ENCODE results near the gene CEND1.
A peak's percentile ranks its signal among the peaks of the same experiment; 100 is the strongest.

Gene CEND1

DNA sequence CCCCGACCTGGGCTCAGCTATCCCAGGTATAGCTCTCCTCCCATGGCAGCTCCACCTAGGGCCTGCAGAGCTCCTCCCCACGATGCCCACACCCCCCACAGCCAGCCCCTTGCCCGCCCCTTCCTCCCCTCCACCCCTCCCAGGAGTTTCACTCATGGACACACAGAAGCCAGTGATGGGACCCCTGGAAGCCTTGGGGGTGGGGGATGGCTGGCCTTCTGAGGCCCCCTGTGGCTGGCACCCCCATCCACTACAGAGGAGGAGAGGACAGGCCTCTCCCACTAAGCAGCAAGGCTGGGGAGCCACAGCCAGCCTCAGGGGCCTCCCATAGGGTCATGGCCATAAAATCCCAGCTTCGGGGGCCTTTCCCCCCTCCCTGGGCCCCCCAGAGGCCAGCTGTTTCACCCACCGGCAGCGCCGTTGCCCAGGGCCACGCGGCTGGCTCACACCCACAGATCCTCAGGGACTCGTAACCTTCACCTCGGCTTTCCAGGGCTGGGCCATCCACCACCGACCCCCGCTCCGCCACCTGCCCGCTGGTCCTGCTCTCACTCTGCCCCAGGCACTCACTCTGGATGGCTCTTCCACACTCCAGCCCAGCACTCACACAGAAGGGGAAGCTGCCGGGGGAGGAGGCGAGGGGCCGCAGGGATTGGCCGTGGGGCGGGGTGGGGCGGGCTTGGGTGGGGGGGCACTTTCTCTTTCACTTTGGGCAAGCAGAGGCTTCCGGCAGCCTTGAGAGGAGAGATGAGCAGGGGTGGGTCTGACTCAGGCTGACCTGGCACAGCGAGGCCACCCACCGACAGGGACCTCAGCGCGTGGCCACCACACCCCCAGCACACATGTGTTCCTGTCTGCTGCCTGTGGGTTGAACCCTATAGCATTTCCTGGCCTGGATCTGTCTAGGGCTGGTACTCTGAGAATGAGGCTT lies 6.0 kb upstream of the CEND1 start:
- peaks cover 18% of the 10 kb centered on the region for H3K4me1 Mint-ChIP-seq
- peak; percentile 83 for ATAC-seq

DNA sequence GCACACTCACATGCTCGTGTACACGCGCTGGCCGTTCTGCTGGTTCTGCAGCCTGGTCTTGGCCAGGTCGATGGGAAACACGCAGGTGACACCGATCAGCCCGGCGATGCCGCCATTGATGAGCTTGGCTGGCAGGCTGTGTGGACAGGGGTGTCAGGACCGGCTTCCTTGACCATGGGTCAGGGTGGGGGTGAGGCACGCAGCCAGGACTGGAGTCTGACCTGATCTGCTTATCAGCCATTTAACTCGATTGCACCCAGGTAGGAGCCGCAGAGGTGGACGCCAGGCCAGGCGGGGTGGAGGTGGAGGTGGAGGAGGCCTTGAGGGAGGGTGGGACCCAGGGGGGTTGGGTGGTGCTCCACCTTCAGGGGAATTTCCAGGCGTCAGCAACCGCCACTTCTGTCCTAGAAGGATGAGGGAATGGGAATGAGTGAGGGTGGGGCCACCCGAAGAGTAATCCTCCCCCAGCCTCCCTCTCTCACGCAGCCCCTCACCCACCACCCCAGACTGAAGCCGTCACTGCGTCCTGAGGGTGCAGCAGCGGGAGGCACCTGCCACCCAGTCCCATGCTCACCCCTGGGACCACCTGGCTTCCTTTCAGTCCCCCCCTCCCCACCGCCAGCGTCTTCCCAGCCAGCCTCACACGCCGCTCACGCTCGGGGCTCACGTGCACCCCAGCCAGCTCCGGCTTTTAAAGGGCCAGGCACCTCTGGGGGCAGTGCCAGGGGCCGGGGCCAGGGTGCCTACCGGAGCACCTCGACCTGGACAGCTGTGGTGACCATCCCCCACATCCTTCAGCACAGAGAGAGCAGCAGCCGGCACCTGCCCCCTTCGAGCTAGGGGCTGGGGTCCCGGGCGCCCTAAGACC lies 5.1 kb upstream of the CEND1 start:
- H3K36me3 Mint-ChIP-seq, result peaks cover 36% of the 10 kb centered on the region
- H3K4me1 Mint-ChIP-seq, result peaks cover 18% of the 10 kb centered on the region
- peak overlapping the region; percentile 86 for H3K27ac Mint-ChIP-seq
- DNase-seq (ENCODE audit: low spot score in 2 of 2) (no peak), ATAC-seq (no peak)
- H3K9me3 Mint-ChIP-seq, result no peaks in the 10 kb centered on the region
- H3K4me3 Mint-ChIP-seq, result peak overlapping the region; percentile 86

More for the DNA sequence above, 6.0 kb upstream of the CEND1 start:
- Mint-ChIP-seq H3K4me3 (peak overlapping the region; percentile 86), H3K27ac (peak overlapping the region; percentile 86), H3K36me3 (peaks cover 30% of the 10 kb centered on the region), H3K9me3 (no peaks in the 10 kb centered on the region)
- peak; percentile 54 to 84 for DNase-seq (ENCODE audit: low spot score in 2 of 2)

DNA sequence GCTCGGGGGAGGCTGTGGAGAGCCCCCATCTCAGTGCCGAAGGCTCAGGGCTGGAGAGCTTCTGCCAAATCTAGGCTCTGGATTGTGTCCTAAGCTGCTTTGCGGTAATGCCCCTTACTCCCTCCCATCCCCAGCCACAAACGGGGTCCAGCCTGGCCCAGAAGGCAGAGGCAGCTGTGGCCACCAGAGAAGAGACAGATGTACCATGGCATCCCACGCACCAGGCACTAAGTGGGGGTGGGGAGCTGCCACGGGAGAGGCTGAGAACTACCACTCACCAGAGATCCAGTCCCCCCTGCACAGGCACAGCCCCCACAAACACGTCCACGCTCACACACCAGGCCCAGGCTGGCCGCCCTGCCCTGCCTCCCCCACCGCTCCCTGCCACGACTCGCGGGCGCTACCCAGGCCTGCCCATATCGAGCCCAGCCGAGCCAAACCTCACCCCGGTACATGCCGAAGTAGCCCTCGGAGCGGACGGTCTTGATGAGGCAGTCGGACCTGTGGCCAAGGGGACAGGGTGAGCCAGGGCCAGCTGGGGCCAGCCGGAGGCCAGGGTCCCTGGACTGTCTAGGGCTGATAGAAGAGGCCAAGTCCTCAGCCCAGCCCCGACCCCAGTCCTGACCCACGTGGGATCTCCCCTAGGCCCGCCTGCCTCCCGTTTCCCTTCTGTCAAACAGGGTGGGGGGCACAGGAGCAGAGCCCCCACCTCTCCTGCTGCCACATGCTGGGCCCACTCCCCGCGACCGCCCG lies 4.3 kb upstream of the CEND1 start:
- H3K36me3 Mint-ChIP-seq, result peaks cover 36% of the 10 kb centered on the region
- no peak for DNase-seq (ENCODE audit: low spot score in 2 of 2)
- no peak overlapping the region for H3K27ac Mint-ChIP-seq
- H3K9me3 Mint-ChIP-seq, result no peaks in the 10 kb centered on the region
- peaks cover 18% of the 10 kb centered on the region for H3K4me1 Mint-ChIP-seq
- no peak for ATAC-seq
- peak overlapping the region; percentile 86 for H3K4me3 Mint-ChIP-seq

DNA sequence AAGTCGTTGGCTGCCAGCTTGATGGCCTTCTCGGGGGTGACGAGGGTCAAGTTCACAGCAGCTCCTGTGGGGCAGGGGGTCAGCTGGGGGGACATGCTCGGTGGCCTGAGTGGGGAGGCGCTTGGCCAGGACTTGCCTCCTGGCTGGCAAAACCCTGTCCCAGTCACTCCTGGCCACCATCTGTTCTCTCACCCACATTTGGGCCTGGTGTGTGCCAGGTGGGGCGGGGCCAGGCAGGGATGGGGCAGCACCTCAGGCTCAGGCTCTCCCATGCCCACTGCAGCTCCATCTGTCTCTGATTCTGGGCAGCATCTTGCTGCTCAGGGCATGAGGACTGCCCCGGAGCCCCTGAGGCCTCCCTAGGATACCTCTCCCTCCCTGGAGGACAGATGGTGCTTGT lies 3.7 kb upstream of the CEND1 start:
- Mint-ChIP-seq H3K9me3 (no peaks in the 10 kb centered on the region), H3K4me1 (peaks cover 18% of the 10 kb centered on the region), H3K4me3 (peak overlapping the region; percentile 86), H3K27ac (no peak overlapping the region), H3K36me3 (peaks cover 36% of the 10 kb centered on the region)
- DNase-seq (ENCODE audit: low spot score in 2 of 2) (no peak), ATAC-seq (no peak)

DNA sequence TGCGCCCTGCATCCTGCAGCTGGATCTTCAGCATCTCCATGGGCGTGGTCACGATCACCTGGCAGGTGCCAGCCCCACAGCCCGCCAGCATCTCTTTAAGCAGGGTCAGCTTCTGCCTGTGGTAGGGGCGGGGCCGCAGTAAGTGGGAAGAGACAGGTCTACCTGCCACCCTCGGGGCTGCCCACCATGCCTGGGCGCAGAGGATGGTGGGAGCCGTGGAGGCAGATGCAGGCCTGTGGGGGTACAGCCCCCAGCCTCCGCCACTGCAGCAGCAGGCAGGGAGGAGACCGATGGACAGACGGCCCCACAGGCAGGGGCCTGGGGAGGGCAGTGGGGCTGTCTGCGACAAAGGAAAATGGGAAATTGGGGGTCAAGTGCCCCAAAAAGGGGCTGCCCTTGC lies 3.0 kb upstream of the CEND1 start:
- Mint-ChIP-seq H3K4me3 (no peak overlapping the region), H3K36me3 (peaks cover 38% of the 10 kb centered on the region), H3K9me3 (no peaks in the 10 kb centered on the region), H3K4me1 (peaks cover 18% of the 10 kb centered on the region), H3K27ac (no peak overlapping the region)
- DNase-seq (ENCODE audit: low spot score in 2 of 2) (no peak), ATAC-seq (no peak)

DNA sequence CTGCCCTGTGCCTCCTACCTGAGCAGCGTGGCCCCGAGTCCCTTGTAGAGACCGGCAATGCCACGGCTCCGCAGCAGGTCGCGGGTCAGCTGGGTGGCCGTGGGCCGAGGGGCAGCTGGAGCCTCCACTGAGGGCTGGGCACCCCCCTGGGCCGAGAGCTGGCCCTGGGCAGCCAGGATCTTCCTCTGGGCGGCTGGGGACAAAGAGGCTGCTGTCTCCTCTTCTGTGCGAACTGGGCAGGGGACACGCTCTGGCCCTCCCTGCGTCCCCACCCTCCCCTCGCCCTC lies 2.6 kb upstream of the CEND1 start:
- Mint-ChIP-seq H3K4me3 (no peak overlapping the region), H3K4me1 (peaks cover 18% of the 10 kb centered on the region), H3K9me3 (no peaks in the 10 kb centered on the region), H3K27ac (no peak overlapping the region), H3K36me3 (peaks cover 42% of the 10 kb centered on the region)
- no peak for DNase-seq (ENCODE audit: low spot score in 2 of 2)
- no peak for ATAC-seq

DNA sequence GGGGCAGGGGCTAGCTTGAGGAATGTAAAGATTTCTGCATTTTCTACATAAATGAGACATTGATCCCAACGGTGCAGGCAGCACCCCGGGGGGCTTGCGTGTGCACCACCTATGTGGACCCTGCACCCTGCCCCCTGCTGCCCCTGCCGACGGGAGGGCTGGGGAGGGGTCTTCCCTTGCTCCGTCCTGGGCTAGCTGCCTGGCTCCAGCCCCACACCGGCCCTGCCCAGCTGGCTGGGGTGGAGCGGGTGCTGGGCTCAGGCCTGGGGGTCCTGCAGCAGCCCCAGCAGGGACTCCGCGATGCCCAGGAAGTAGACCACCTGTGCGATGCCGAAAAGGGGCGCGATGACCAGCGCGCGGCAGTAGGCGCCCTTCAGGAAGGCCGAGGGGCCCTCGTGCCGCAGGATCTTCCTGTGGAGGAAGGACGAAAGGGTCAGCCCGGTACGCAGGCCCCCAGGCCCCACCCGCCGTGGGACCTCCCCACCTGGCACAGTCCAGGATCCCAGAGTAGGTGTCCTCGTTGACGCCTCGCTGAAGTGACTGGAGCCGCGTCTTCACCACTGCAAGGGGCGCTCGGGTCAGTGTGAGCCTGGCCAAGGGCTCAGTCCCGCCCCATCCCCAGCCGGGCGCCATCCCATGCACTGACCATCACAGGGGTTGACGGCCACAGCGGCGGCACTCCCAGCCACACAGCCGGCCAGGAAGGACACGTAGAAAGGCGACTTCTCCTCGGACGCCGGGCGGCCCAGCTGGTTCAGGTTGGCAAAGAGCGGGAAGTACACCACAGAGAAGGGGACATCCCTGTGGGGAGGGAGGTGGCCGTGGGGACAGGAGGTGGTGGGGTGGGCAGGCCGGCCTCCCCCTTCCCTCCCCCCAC lies 2.0 kb upstream of the CEND1 start:
- H3K27ac Mint-ChIP-seq, result no peak overlapping the region
- H3K36me3 Mint-ChIP-seq, result peaks cover 36% of the 10 kb centered on the region
- peaks cover 12% of the 10 kb centered on the region for H3K4me1 Mint-ChIP-seq
- DNase-seq (ENCODE audit: low spot score in 2 of 2) (no peak), ATAC-seq (no peak)
- H3K9me3 Mint-ChIP-seq, result no peaks in the 10 kb centered on the region
- H3K4me3 Mint-ChIP-seq, result no peak overlapping the region

DNA sequence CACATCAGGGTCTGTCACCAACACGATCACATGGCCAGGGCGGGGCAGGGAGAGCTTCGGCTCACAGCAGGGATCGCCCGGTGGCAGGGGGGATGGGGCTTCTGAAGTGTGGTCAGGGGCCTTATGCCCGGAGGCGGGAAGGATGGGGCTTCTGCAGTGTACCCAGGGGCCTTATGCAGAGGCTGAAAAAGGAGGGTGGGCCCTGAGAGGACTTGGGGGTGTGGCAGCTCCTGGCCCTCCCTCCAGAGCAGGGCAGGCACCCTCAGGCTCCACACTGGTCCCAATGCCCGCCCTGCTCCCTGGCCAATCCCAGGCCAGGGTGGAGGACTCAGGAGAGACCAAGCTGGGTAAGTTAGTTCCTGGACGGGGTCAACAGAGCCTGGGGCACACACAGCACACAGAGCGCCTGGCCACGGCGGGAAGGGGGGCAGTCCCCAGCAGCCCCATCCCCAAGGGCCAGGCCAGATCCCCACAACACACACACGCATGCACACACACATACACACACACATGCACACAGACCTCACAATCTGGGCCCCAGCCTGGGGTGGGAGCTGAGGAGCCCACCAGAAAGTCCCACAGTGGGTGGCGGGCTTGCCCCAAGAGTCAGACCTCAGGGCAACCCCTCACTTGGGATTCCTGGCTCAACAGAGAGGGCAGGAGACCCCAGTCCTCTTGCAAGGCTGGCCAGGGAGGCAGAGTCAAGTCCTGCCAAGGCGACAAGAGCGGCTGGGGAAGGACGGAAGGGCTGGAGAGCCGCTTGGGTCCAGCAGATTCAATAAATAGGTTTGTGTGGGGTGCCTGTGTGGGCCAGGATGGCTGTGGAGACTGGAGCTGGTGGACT lies 1.1 kb upstream of the CEND1 start:
- Mint-ChIP-seq H3K36me3 (peaks cover 35% of the 10 kb centered on the region), H3K4me3 (no peak overlapping the region), H3K9me3 (no peaks in the 10 kb centered on the region), H3K4me1 (peaks cover 3% of the 10 kb centered on the region), H3K27ac (no peak overlapping the region)
- ATAC-seq, result peak; percentile 2
- DNase-seq (ENCODE audit: low spot score in 2 of 2), result no peak

DNA sequence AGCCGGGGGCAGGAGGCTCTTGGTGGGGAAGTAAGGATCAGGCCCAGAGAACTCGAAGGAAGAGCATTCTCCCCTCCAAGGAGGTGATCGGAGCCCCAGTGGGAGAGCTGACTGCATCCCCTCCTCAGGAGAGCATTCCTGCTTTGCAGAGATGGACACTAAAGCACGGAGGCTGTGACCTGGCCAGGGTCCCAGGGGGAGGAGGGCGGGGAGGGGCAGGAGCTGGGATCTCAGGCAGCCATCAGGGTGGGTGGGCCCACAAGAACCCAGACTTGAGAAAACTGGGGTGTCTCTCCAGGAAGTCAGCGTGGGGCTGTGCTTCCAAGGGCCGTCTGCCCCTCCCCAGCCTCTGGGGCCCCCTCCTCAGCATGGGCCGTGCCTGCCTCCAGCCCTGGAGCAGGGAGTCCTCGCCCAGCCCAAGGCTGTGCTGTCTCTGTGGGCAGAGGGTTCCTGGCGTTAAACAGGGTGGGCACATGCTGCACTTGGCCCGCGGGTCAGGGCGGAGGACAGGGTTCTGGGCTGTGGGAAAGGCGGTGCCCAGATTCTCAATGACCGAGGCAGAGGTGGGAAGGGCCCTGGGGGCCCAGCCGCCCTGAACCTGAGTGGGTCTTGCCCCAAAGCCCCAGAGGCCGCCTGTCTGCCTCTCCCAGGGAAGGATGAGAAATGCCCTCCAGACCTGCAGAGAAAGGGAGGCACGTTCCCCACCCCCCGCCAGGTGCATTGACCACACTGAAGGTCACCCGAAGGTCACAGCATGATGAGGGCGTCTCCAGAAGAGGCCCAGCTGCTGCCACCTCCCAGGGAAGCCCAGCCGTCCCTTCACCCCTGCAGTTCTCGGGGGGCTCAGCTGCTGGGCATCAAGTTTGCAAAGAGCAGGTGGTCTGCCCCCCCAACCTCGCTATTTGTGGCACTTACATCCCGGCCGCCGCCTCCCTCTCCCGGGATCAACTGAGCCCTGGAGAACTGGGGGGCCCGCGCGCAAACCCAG lies 643 bp downstream of the CEND1 start:
- ATAC-seq (no peak), DNase-seq (ENCODE audit: low spot score in 2 of 2) (no peak)
- Mint-ChIP-seq H3K36me3 (peaks cover 29% of the 10 kb centered on the region), H3K4me1 (no peaks in the 10 kb centered on the region), H3K4me3 (peak overlapping the region; percentile 25), H3K9me3 (no peaks in the 10 kb centered on the region), H3K27ac (no peak overlapping the region)

DNA sequence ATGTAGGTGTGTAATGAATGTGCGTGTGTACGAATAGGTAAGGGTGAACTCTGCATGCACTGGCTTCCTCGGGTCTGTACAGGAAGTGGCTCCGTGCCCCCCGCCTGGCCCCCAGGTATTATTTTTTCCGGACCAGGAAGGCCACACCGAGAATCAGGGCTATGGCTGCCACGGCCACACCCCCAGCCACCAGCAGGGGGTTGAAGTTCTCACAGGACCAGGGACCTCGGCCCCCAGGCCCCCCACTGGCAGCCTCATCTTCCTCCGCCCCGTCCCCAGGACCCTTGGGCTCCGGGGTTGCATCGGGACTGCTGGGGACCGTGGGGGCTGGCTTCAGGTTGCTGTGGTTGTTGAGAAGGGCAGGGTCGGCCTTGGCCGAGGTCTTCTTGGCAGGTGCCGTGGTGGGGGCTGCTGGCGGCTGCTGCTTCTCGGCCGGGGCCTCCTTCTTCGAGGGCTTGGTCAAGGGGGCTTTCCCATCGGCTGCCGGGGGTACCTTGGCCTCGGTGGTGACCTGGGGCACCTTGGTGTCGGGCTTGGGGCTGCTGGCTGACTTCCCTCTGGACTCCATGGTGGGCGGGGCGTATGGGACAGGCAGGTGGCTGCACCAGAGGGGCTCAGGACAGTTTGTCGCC lies 1.8 kb downstream of the CEND1 start:
- no peak overlapping the region for H3K4me3 Mint-ChIP-seq
- H3K27ac Mint-ChIP-seq, result no peak overlapping the region
- H3K36me3 Mint-ChIP-seq, result peaks cover 20% of the 10 kb centered on the region
- no peaks in the 10 kb centered on the region for H3K9me3 Mint-ChIP-seq
- DNase-seq (ENCODE audit: low spot score in 2 of 2) (no peak), ATAC-seq (no peak)
- no peaks in the 10 kb centered on the region for H3K4me1 Mint-ChIP-seq

DNA sequence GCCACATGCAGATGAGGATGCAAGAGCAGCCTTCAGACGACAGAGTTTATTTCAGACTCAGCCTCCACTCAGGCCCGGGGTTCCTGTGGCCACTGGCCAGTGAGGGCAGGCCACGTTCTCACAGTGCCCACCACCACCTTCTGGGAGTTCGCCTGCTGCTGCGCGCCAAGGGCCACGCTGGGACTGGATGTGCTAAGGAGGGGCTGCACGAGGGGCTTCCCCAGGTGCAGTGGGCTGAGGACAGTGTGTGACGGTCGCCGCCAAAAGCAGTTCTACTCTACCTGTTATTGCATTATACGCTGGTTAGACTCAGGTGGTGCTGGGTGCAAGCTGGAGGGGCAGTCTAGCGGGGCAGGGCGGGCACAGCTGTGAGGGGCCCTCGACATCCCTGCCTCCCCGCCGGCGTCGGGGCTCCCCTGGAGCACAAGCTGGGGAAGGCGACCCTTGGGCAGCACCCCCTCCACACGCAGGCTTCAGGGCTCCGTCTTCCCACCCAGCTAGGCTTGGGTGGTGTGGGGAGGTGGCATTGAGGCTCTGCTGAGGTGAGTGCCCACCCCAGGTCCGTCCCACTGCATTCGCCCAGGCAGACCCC lies 2.7 kb downstream of the CEND1 start:
- H3K4me3 Mint-ChIP-seq, result no peak overlapping the region
- H3K4me1 Mint-ChIP-seq, result no peaks in the 10 kb centered on the region
- H3K27ac Mint-ChIP-seq, result no peak overlapping the region
- H3K36me3 Mint-ChIP-seq, result peaks cover 17% of the 10 kb centered on the region
- DNase-seq (ENCODE audit: low spot score in 2 of 2), result no peak
- no peak for ATAC-seq
- H3K9me3 Mint-ChIP-seq, result no peaks in the 10 kb centered on the region

All from stimulated activated effector memory CD8-positive, alpha-beta T cell treated with anti-CD3 and anti-CD28 coated beads, Interleukin-12 subunit alpha, Interleukin-12 subunit beta, amount 100 ng/mL, for 72 hours (primary cell).